HG03159 (cell line): ENCODE data around the gene PPT2.

Experiments
- ATAC-seq: cut with Tn5 transposase; IDR thresholded peaks from one replicate; pipeline ENCODE4 v1.9.1; 2021; ENCODE audit warnings: mild to moderate bottlenecking, moderate library complexity; ENCODE audit not compliant: unreplicated experiment

Gene PPT2, protein sequence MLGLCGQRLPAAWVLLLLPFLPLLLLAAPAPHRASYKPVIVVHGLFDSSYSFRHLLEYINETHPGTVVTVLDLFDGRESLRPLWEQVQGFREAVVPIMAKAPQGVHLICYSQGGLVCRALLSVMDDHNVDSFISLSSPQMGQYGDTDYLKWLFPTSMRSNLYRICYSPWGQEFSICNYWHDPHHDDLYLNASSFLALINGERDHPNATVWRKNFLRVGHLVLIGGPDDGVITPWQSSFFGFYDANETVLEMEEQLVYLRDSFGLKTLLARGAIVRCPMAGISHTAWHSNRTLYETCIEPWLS

DNA sequence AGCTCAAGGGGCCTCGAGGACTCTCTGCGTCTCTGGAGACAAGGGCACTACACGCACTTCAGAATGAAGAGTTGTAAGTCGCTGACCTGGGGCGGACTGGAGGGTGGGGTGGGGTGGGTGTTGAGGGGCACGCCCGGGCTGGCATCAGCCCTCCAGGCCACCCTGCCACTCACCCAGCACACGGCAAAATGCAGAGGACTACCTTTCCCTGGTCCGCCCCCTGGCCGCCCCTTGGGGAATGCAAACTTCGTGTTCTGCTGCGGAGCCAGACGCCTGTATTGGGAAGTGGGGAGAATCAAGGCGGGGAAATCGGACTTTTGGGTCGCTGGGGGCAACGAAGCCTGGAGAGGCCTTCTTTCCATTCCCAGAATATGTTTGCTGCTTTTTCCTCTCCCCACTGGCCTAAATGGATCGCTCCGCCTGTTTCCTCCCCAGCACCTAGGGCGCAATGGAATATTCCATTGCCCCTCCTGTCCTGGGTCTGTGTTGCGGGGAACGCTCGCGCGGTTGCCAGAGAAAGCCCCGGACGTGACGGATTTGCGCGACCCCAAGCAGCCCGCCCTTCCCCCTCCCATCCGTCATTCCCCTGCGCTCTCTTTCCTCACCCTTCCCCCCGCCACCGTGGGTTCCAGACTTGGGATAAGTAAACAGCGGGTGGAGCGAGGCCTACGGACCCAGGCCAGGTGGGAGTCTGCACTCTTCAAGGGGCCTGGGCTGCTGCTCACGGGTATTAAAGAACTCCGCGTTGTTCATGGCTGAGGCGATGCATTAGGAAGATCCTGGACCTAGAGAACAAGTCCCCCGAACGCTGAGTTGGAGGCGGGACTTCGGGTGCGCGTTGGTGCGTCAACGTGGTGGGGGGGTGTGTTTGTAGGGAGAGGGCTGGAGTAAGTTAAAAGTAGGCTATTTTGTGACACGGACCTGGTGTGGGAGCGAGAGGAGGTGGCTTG is at the start of gene PPT2:
PPT2 (plus strand) TSS at position 578 of the 950 bp plus-strand sequence. CDS start 454 bp downstream, outside the sequence.
- ATAC-seq, result peak; percentile 28

DNA sequence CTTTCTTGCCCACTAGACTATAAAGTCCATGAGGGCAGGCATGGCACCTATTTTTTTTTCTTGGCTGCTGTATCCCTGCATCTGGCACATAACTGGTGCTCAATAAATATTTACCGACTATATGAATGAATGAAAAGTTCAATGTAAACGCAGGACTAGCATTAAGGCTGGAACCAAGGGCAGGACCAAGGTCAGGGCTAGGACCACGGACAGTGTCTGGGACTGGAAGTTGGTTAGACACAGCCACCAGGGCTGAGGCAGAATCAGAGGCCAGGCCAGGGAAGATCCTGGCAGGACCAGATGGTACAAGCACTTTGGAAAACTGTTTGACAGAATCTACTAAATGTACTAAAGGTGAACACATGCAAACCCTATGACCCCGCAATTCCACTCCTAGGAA is 48.5 kb upstream of the PPT2 start:
- no peak for ATAC-seq

DNA sequence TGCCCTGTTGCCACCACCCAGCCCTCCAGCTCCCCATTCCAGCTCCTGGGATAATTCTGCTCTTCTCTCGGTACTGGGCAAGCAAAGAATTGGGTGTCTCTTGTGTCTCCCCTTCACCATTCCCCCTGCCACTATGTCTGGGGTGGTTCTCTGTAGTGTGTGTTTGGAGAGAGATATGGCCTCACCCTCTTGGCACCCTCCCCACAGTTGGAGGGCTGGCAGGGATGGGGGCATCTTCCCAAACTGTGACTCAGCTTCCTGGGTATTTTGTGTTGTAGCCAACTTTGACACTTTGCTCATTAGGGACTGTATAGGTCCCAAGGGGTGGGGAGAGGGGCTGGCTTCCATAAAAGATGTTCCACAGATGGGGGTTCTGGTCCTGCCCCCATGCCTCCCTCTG is 46.5 kb upstream of the PPT2 start:
- ATAC-seq, result no peak

DNA sequence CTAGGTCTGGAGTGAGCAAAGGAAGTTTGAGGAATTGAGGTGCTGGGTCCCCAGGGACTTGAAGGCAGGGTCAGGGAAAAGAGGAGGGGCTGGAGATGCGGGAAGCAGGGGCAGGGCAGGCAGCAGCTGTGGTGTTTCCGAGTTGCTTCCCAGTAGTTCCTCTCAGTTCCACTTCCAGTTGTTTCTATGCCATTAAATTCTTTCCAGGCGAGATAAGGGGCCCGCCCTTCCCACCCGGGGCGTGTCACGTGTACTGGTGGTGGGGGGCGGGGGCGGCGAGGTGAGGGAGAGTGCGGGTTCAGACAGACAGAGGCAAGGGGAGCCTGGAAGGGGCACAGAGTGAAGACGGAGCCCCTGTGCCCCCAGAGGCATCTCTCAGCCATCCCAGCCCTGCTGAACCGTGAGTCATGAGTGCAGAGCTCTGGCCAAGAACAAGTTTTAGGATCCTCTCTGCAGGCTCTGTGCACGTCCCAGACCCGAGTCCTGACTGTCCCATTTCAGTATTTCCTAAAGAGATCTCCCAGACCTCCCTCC is 45.8 kb upstream of the PPT2 start:
- ATAC-seq, result no peak

DNA sequence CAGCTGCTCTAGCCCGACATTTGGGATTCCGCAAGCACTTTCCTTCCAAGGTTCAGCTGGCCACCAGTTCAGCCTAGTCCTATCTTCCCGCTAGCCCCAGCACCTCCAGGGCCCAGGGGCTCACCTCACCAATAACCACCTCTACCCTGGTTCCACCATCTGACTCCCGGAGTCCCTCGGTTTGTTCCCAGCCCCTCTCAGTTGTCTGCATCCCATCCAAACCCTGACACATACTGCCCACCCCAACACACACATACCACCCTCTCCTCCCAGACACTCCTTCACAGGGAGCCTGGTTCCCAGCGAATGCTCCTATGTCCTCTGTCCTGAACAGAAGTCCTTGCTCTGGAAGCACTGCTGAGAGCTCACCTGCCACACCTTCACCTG is 45.2 kb upstream of the PPT2 start:
- no peak for ATAC-seq

DNA sequence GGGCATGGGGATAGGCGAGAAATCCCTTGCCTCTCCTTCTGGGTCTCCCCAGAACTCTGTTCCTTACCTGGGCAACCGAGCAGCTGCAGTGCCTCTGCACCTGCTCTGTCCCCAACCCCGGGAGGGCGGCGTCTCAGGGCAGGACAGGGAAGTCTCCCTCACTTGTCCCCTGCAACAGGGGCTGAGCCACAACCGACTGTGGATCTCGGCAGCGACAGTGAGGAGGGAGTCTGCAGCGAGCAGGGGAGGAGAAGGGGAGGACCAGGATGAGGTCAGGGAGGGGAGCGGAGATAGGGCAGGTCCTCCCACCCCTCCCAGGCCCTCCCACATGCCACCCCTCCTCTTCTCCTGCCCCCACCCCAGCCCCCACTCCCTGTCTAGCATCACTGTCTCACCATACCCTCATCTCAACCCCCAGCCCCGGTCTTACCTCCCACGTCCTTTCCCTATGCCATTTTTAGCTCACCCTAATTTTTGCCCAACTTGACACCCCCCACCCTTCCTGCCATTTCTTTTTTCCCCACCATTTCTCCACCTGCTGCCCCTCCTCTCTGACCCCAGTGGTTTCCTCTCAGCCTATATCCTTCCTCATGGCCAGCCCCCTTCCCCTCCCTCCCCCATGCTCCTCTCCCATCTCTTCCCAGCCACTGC is 44.7 kb upstream of the PPT2 start, which contains the start of gene TNXB:
TNXB (minus strand) TSS at position 225 of the 651 bp plus-strand sequence. CDS start 11,140 bp downstream, outside the sequence.
- ATAC-seq, result no peak

DNA sequence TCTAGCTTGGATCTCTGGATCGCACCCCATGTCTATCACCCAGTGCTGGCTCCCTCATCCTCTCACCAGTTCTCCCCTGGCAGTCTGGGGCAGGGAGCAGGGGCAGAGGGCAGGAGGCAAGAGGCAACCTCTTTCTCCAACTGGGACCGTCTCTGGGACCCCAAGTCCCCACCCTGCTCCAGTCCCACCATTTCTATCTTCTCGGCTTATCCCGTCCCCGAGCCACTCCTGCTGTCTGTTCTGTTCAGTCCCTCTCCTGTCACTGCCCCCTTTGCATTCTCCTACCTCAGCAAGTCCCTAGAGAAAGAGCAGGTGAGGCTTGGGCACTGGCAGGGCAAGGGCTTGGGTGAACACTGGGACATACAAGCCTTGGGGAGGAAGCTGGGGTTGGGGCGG is 44.2 kb upstream of the PPT2 start:
- ATAC-seq, result no peak

DNA sequence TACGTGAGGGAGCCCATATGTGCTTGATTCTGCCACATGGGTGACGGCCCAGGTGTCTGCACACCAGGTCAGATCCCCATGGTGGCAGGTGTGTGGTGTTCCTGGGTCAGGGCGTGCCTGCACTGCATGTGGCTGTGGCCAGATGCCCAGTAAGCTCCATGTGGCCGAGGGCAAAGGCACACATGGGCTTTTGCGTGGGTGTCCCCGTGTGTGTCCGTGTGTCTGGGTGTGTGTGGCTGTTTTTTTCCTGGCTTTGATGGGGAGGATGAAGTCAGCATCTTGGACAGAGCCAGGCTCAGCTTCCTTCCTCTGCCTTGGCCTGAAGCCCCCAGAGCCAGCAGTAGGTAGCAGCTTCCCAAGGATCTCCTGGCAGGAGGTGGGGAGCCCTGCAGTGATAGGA is 43.3 kb upstream of the PPT2 start:
- no peak for ATAC-seq

DNA sequence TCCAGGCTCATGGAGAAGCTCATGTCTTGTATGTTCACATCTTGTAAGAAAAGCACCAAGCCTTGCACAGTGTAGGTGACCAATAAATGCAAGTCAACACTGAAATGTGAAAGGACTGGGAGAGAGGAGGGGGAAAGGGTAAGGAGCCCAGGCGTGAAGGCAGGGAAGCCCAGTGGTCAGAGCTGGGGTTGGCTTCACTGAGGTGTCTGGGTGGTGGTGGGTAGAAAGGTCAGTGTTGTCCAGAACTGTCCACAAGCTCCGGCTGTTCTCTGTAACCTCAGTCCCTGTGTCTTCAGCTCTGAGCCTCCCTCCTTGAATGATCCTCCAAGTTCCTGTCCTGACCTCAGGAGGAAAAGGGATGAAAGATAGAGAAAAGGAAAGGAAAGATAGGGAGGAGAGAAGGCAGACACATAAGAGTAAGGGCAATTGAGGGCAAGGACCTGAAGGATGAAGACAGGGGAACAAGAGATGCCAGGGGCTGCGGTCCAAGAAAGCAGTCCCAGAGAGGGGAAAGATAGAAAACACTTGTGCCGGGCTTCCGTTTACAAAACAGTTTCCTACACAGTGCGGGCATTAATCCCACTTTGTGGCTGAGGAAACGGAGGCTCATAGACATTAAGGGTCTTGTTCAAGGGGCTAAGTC is 42.4 kb upstream of the PPT2 start:
- ATAC-seq, result no peak

DNA sequence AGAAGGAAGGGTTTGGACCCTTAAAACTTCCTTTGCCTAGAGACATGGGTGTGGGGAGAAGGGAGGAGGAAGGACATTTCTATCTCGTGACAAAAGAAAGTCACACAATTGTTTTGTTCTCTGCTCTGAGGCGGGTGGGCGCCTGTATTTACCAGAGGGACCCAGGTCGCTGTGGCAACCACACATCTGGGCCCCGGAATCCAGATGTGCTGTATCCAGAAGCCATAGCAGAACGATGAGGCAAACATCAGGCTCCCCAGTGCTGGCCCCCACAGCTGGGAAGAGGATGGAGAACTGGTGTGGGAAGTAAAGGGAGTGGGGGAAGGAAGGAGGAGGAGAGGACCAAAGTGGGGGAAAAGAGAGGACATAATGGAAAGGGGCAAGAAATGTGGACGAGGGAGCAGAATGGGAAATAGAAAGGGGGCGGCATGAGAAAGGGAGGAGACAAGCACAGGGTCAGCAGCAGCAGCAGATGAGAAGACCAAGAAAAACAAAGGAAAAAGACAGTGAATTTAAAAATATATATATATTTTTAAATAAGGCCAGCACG is 41.4 kb upstream of the PPT2 start:
- ATAC-seq, result no peak

DNA sequence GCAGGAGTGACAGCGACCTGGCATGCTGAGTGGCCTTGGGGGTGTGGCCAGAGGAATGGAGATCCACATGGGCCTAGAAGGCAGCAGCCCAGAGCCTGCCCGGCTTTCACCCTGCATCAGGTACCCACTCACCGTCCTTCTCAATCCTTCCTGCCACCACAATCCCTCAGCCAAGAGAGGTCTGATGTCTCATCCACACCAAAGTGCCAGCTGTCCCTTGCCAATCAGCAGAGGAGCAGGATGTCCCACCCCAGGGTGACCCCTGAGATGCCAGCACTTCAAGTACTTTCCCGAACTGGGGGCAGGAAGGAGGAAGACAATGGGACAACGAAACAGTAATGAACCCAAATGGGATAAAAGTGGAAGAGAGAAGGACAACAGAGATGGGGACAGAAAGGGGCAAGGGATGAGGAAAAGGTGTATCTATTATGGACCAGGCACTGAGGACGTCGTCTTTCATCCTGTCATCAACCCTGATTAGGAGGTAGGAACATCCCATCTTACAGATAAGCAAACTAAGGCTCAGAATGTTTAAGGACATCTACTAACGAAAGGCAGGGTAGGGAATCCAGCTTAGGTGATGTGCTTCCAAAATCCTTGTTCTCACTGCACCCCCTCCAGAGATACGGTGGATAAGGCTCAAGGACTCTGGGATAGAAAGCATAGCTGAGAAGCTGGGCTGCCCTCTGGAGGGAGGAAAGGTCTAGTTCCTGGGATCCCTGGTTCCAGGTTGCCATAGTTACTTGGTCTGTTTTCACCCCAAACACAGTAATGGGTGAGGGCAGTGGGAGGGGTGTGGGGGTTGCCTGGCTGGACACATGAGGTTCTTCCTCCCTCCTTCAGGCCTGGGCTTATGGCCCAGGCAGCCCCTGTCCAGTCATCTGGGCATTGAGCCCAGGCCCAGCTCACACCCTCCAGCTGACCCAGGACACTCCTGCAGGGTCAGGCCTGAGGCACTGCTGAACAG is 40.3 kb upstream of the PPT2 start:
- ATAC-seq, result no peak

DNA sequence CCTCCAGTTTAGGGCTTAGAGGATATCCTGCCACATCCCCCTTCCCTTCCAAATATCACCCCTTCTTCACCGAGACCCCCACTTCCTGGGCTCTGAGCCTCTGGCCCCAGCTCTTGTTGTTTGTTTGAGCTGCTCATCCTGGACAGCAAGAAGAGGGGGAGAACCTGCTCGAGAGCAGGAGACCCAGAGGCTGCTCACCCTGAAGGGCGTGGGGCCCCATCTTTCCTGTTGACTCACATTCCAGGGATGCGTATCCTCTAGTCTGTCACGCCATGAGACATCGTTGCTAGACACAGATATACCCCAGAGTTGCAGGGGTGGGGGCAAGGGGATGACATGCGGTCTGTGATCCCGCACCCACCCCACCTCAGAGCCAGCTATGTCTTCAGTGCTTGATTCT is 39.1 kb upstream of the PPT2 start:
- no peak for ATAC-seq

DNA sequence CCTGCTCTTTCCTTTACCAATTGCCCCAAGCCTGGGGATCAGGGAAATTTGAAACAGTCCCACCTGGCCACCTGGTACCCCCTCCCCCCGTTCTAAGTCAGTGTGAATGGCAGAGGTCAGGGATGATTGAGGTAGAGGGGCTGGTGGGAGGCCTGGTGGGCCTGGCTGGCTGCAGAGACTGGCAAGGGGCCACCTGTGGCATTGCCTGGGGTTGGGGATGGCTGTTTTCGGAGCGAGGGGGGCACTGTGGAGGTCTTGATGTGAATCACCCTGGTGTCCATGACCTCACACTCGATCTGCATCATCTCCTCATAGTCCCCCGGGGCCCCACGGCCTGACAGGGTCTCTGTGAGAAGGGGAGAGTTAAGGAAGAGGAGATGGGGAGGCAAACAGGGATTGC is 38.3 kb upstream of the PPT2 start:
- ATAC-seq, result no peak

DNA sequence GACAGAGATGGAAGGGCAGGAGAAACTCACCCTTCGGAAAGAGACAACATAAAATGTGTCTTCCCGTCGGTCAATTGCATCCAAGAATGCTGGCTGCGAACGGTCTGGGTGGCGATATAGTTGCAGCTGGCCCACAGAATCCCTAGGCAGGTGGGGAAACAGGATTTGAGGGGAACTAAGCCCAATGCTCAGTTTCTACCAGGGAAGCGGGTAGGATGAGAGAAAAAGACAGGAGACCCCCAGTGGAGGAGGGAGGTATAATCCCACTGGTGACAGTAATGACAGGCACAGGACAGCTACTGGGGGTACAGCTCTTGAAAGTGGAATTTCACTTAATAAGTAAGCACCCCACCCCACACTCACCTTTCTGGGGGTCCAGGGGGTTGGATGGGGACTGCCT is 37.3 kb upstream of the PPT2 start:
- no peak for ATAC-seq

DNA sequence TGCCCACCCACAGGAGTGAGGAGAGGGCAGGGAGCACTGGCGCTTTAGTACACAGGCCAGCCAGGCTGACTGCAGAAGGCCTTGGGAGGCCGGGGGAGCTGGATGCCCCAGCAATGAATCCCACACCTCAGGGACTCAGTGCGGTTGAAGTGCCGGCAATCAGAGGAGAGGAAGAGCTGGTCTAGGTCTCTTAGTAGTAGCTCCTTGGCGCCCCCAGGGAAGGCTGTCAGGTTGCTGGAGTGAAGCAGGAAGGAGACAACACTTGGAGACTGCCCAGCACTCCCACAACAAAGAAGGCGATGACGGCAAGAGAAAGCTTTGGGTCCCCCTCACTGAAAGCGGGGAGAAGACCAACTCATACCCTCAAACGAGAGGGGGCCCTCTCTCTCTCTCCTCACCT is 36.5 kb upstream of the PPT2 start:
- no peak for ATAC-seq

DNA sequence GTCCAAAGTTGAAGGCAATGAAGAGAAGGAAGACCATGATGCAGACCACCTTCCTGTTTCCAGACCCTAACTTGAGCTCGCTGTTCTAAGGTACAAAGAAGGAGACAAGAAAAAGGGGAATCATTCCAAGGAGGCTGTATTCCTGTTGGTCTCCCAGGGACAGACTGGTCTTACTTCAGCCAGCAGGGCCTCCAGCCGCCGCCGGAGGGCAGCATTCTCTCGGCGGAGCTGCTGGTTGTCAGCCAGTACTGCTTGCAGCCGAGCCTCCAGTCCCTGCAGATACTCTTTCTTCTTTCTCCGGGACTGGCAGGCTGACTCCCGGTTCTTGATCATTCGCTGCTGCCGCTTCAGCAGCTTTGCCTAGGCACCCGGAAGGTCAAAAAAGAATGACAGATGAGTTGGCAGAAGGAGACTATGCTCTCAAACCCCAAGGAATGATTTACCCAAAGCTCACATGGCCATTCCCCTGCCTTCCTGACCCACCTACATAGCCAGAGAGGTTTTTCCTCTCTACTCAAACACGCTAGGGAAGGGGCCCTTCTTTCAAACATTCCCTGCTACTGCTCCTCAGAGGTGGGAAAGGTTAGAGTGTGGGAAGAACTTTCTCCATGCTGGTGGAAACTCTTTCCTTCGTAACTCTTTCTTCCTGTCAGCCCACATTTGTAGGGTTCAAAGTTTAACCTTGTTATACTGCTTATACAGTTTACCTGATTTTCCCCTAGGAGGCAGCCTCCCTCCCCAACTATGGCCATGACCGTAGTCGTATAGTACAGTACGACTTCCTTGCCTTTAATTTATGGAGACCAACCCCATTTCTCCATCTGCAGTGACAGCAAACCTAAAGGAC is 34.9 kb upstream of the PPT2 start:
- ATAC-seq, result no peak

DNA sequence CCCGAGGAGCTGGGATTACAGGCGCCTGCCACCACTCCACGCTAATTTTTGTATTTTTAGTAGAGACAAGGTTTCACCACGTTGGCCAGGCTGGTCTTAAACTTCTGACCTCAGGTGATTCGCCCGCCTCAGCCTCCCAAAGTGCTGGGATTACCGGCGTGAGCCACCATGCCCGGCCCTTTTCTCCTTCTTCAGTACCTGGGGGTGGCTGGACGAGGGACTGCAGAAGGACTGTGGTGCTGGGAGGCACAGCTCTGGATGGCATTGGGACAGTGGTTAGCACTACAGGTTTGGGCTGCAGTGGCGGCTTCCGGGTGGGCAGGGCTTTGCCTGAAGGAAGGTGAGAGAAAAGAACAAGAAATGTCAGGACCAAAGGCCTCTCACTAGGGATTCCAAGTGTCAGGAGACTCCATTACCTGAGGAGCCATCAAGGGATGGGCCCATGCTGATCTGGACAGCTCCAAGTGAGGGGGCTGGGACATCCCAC is 33.3 kb upstream of the PPT2 start:
- ATAC-seq, result no peak

DNA sequence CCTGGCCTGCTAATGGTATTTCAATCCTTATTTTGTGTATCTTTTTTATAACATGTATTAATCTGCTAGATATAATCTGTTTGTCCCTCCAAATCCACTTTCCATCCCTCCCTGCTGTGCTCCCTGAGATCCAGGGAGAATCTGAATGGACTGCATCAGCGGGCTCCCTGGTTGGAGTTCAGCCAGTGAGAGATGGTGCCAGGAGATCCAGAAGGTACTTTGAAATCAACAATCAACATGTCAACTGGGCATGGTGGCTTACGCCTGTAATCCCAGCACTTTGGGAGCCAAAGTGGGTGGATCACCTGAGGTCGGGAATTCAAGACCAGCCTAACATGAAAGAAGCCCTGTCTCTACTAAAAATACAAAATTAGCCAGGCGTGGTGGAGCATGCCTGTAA is 30.3 kb upstream of the PPT2 start:
- ATAC-seq, result no peak
